ENCODE results near the gene ADAMTS12.

DNA sequence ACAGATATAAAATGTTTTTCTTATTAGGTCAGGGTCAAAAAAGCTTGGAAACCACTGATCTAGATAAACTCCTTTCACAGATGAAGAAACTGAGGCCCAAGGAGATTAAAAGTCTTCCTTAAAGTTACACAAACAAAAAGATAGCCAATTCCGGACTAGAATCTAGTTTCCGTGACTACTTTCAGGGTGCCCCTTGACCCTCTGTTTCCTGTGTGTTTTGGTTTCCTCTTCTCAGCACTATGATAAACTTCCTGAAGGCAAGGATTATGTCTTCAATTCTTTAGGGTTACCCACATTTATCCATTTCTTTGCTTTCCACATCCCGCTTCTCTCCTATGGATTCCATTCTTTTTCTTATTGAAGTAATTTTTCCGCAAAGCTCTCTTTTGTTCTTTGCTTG is 83.1 kb downstream of the ADAMTS12 start:
- TF ChIP-seq ZNF70 (CRISPR knock-in tag; IDR thresholded peaks at IDR 0.05) (no peak), ZNF565 (CRISPR knock-in tag; conservative IDR thresholded peaks at IDR 0.05; ENCODE audit: low read depth) (no peak), TOX (CRISPR knock-in tag; IDR thresholded peaks at IDR 0.05; ENCODE audit: borderline replicate concordance) (no peak), CSDC2 (CRISPR knock-in tag; IDR thresholded peaks at IDR 0.05) (no peak), ESRRG (CRISPR knock-in tag; IDR thresholded peaks at IDR 0.05) (no peak), ZFP3 (CRISPR knock-in tag; IDR thresholded peaks at IDR 0.05) (no peak), ARNTL (CRISPR knock-in tag; IDR thresholded peaks at IDR 0.05; ENCODE audit: borderline replicate concordance, low read depth) (no peak), RARB (CRISPR knock-in tag; IDR thresholded peaks at IDR 0.05) (no peak)
- TF ChIP-seq, protein P1, sequence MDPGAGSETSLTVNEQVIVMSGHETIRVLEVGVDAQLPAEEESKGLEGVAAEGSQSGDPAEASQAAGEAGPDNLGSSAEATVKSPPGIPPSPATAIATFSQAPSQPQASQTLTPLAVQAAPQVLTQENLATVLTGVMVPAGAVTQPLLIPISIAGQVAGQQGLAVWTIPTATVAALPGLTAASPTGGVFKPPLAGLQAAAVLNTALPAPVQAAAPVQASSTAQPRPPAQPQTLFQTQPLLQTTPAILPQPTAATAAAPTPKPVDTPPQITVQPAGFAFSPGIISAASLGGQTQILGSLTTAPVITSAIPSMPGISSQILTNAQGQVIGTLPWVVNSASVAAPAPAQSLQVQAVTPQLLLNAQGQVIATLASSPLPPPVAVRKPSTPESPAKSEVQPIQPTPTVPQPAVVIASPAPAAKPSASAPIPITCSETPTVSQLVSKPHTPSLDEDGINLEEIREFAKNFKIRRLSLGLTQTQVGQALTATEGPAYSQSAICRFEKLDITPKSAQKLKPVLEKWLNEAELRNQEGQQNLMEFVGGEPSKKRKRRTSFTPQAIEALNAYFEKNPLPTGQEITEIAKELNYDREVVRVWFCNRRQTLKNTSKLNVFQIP (CRISPR knock-in tag; IDR thresholded peaks at IDR 0.05; ENCODE audit: borderline replicate concordance, low read depth) = no peak
- TF ChIP-seq, protein P2, sequence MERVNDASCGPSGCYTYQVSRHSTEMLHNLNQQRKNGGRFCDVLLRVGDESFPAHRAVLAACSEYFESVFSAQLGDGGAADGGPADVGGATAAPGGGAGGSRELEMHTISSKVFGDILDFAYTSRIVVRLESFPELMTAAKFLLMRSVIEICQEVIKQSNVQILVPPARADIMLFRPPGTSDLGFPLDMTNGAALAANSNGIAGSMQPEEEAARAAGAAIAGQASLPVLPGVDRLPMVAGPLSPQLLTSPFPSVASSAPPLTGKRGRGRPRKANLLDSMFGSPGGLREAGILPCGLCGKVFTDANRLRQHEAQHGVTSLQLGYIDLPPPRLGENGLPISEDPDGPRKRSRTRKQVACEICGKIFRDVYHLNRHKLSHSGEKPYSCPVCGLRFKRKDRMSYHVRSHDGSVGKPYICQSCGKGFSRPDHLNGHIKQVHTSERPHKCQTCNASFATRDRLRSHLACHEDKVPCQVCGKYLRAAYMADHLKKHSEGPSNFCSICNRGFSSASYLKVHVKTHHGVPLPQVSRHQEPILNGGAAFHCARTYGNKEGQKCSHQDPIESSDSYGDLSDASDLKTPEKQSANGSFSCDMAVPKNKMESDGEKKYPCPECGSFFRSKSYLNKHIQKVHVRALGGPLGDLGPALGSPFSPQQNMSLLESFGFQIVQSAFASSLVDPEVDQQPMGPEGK (CRISPR knock-in tag; IDR thresholded peaks at IDR 0.05; ENCODE audit: borderline replicate concordance) = no peak

All from SK-N-SH treated with all-trans-retinoic acid at 6 μM for 48 hours (cell line).